GM18520 (cell line): Measurements from ENCODE around the gene PTAR1.

Source experiments
- ATAC-seq: cut with Tn5 transposase; IDR thresholded peaks from one replicate; pipeline ENCODE4 v1.9.1; 2021; ENCODE audit not compliant: unreplicated experiment

PTAR1 gene

DNA sequence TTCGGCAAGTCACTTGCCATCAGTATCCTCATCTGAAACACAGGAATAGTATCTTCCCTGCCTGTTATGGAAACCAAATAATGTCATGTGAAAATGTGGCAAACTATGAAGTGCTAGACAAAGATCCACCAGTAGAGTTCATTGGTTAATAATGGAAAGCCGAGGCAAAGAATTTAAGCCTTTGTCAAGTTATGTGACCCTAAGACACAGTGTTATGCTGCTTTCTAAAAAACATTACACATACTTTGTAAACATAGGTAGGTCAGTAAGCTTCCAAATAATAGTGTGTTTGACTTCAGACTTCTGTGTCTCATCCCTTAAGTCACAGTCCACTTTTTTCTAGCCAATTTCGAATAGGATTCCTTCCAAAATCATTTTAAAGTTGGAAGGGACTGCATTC lies 6.0 kb downstream of the PTAR1 start:
- no peak for ATAC-seq

DNA sequence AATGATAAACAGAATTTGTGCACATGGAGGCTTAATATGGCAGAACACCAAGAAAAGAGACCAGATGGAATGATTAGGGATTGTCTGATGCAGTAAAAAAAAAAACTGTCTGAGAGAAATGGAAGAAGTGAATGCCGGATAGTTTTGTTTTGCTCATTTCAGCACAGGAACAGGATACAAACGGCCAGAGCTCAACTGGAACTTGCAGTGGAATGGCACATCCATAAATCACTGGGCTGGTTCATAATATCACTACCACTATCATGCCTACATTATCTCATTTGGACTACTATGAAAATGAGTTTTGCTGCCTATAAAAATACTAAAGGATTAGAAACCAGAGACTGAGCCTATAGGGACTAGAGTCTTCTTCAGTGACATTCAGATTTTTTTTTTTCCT lies 9.7 kb downstream of the PTAR1 start:
- no peak for ATAC-seq

DNA sequence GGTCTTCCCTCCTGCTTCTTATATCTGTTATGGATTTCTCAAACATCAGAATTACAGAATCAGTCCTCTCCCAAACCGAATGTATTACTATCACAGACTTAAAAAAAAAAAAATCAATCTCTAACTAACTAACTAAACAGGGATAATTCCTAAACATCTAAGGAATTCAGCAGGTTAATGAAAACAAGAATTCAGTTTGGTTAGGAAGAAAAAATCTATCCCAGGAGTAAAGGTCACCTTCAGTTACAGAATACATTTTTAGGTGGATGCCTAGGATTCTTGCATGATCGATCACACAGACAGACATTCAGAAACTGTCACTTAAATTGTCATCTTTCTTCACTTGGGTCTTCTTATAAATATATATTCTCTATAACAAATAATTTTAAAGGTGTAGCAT lies 11.5 kb downstream of the PTAR1 start:
- ATAC-seq = no peak

DNA sequence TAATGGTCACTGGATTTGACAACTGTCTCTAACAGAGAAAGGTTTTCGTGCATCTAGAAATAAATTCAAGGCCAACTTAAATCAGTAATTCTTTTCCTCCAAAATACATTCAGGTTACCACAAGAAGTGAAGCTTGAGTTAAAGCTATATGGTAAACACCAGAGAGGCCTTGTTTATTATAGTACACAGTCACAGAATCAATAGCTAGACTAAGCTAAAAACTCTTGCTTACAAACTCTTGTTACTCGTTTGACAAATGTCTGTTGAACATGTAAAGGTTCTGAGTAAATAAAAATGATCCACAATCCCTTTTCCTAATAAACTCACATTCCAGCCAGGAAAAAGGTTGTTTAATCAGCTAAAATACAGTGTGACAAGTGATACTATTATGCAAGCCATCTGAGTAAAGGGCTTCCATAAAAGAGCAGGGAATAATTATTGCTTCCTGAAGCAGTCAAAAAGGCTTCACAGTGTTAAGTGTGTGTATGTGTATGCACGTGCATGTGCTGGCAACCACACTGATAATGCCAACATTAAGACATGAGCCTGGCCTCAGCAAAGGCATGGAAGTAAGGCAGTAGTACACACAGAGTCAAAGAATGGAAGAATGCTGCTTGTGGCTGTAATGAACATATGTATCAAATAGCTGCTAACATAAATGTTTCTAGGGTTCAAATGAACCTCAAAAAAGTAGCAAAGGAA lies 12.8 kb downstream of the PTAR1 start:
- ATAC-seq = no peak

DNA sequence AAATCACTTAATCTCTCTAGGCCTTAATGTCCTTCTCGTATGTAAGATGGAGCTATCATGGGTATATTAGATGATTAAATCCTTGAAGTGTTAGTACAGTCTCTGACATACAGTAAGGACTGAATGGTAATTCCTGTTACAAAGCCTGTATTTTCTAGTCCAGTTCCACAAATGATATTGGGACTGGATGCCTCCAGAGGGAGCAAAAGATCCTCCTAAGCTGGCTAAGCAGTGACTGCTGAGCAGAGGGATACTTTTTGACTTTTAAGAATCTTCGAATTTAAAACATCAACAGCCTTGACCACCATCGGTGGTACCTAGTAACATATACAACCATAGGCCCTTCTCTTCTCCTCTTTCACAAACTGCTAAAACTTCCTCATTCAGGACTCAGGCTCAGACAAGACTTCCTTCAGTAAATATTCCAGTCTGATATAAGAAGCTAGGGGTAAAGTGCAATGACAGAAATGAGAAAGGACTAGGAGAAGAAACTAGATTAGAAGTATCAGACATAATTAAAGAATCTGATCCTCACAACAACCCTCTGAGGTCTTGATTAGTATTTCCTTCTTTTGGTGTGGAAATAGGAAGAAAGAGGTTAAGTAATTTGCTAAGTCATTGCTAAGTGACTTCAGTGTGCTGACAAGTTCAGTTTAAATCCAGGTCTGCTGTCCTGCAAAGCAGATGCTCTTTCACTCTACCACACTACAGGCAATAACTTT lies 13.9 kb downstream of the PTAR1 start:
- ATAC-seq = no peak

DNA sequence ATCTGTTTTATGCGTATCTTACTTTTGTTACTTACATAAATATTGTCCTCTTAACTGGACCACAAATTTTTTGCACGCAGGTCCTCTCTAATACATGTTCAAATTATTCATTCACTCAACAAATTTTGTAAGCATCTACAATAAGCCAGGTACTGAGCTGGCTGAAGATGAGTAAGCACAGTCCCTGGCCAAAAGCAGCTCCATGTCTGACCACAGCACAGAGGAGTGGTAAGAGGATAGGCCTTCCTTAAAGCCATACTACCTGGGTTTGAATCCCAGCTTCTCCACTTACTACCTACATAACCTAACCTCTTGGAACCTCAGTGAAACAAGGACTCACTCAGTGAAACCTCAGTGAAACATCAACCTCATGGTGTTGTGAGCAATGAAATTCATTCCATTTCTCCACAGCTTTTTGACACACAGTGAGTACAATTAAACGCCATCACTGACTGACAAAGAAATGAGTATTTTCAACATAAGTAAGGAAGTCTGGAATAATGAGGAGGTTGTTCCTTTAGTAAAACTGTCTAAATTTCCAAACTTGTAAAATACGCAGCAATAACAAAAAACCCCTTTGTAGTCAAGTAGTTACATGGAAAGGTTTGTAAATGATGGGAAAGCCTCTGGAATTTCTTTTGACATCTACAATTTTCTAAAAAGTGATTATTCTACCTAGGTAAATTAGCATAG lies 15.0 kb downstream of the PTAR1 start:
- no peak for ATAC-seq

DNA sequence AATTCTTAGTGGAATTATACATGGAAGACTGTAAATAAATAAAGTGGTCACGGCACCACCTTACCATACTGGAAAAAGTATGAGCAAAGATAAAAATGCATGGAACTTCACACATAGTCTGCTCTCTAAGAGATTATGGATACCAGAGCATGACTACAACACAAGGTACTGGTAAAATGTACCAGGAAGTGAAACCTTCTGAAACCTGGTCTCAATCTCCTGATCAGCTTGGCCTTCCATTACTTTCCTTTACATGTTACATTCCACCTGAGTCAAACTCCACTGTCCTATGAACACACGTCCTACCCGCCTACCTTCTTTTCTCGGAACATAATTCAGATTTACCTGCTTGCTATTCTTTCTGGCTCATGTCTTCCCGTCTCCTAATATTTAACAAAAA lies 15.9 kb downstream of the PTAR1 start:
- no peak for ATAC-seq

DNA sequence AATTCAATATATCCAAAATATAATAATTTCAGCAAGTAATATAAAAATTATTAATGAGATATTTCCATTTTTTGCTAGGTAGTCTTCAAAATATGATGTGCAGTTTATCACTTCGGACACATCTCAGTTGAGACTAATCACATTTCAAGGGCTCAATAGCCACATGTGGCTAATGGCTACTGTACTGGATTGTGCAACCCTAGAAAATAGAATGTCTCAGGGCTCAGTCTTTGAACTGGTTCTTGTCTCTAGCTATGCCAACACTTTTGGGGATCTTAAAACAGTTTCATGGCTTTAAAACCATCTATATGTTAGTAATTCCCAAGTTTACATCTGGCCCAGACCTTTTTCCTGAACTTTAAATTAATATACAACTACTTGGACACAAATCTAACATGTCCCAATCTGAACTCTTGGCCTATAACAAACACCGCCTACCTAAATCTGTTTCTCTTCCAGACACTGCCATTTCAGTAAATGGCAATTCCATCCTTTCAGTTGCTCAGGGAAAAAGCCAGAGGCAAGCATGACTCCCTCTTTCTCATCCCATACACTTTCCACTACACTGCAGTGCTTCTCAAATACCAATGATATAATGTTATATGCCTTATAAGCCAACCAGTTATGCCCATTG lies 18.8 kb downstream of the PTAR1 start:
- no peak for ATAC-seq

DNA sequence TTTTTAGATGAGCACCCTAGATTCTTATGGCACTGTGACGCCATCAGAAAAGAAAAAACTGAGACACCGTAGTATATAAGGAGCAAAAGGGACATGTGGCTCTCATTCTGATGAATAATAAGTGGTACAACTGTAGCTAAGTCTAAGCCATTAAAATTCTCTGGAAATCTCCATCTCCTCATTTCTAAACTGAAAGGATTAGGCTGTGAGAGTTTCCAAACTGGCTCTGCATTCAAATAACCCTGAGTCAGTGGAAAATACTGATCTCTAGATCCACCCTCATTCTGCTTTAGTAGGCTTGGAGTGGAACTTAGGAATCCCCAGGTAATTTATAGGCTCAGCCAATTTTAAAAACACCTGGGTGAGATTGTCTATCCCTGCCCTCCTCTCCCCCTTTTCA lies 28.5 kb downstream of the PTAR1 start:
- ATAC-seq = no peak

DNA sequence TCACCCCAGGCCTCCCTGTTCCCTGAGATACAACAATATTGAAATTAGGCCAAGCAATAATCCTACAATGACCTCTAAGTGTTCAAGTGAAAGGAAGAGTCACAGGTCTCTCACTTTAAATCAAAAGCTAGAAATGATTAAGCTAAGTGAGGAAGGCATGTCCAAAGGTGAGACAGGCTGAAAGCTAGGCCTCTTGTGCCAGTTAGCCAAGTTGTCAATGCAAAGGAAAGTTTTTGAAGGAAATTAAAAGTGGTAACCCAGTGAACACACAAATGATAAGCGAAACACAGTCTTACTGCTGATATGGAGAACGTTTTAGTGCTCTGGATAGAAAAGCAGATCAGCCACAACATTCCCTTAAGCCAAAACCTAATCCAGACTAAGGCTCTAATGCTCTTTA lies 39.8 kb downstream of the PTAR1 start:
- ATAC-seq = no peak

DNA sequence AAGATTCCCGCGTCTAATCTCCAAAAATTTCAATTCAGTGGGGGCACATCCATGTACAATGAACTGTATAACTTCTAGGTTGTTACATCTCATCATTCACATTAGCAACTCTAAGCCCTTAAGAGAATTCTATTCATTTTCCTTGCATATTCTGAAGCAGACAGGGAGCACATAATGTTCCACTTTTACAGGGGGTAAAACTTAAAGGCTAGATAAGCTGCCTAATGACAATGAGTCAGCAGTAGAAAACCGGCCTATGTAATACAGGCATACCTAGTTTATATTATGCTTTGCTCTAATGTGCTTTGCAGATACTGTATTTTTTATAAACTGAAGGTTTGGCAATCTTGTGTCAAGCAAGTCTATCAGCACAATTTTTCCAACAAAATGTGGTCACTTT lies 40.4 kb downstream of the PTAR1 start:
- ATAC-seq = no peak

DNA sequence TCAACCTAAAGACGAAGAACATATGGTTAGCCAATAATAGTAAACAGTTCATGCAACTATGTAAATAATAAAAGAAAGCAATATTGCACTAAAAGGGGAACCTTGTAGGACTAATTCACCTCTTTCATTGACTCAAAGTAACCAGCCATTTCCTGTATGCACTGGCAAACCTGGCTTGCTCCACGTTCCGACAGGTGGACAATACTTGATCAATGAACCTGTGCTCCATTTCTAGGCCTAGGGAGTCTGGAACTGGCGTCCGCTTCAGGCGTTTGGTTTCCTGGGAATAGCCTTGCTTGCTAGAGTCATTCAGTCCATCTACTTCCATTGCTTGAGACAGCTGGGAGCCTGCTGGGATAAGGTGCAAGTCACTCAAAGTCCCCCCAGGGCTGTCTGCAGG lies 41.6 kb downstream of the PTAR1 start:
- no peak for ATAC-seq

DNA sequence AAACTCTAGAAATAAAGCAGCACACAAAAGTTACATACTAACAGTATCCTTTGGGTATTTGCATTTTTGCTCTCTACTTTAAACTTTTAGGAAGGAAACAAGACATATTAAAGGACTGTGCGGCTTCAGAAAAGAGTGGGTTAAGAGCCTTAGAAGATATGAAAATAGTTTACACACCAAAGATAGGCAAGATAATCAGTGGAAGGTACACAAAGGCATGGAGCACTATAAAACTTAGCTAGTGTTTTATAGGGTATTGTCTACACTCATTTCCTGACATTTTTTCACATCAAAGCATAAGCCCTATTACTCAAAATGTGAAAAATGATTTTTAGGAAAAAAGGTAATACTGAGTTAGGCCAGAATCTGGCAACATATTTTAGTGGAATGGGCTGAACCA lies 44.0 kb downstream of the PTAR1 start:
- no peak for ATAC-seq

DNA sequence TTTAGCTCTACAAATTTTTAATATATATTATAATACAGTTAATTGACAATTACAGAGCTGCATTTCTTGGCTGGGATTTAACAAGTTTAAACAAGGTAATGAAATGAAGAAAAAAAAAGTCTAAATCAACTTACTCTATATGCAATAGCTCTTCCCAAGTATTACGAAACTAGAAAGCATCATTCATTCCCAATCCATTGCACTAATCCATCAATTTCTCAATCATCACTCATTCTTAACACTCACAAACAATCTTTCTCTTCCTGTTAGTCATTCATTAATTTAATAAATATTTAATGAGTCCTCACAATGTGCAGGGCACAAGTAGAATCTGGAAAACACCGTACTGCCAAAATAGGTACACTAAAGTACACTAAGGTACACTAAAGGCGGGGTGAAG lies 44.7 kb downstream of the PTAR1 start:
- no peak for ATAC-seq

DNA sequence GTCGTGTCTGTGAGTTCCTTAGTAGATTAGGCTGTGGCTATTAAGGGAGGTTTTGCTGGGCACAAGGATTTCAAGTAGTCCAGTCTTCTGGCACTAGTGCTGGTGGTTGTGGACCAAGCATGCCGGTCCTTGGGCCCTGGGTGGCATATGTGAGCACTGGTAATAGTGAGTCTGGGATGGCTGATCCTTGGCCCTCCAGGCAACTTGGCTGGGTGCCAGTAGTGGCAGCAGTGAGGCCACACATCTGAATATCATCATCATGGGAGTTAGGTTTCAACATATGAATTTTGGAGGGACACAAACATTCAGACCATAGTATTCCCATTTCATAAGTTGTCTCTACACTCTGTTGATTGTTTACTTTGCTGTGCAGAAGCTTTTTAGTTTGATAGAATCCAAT lies 62.3 kb downstream of the PTAR1 start:
- ATAC-seq = no peak

DNA sequence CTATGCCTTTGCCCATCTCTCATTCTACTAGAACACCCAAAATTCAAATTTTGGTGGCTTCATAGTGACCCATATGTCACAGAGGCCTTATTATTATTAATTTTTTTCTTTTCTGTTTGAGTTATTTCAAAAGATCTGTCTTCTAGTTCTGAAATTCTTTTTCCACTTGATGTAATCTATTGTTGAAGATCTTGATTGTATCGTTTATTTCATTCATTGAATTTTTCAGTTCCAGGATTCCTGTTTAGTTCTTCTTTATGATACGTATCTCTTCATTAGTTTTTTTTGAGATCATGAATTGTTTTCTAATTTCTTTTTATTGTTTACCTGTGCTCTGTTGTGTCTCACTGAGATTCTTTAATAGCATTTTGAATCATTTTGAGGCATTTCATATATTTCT lies 63.0 kb downstream of the PTAR1 start:
- no peak for ATAC-seq

DNA sequence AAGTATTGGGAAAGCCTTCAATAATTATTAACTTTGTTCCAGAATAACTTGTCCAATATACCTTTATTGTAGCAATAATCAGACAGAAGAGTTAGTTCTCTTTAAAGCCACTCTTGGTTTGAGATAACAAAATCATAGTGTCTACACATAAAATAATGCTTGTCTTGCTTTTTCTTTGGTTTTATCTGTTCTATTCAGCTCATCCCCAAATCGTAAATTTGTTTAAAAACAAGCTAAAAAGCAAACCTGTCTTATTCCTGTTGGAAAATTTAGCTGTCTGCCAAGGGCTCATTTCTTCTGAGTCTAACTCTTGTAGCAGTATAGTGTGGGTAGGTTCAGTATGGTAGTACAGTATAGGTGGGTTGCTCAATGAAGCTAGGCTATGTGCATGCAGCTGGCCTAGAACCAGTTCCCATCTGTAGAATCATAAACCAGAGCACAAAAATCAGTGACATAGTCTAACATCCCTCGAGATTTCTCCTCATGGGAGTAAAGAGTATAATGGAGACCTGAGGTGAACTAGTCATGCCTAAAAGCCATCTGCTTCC lies 69.7 kb downstream of the PTAR1 start:
- ATAC-seq = no peak

DNA sequence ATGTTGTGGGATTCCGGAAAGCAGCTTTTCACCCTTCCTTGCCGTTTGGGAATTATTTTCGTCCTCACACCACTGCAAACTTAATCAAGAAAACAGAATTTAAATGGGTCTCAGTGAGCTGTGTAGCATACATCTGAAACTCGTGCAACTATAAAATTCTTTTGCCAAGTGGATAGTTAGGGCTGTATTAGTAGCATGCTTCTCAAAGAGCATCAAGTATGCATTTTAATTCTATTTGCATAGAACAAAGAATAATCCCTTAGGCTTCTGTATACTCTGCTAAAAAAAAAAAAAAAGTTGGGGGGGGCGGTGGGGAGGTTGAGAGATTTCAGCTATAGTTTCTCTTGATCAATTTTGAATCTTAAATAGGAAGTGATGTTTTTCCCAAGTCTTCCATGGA lies 75.9 kb downstream of the PTAR1 start:
- ATAC-seq = no peak

DNA sequence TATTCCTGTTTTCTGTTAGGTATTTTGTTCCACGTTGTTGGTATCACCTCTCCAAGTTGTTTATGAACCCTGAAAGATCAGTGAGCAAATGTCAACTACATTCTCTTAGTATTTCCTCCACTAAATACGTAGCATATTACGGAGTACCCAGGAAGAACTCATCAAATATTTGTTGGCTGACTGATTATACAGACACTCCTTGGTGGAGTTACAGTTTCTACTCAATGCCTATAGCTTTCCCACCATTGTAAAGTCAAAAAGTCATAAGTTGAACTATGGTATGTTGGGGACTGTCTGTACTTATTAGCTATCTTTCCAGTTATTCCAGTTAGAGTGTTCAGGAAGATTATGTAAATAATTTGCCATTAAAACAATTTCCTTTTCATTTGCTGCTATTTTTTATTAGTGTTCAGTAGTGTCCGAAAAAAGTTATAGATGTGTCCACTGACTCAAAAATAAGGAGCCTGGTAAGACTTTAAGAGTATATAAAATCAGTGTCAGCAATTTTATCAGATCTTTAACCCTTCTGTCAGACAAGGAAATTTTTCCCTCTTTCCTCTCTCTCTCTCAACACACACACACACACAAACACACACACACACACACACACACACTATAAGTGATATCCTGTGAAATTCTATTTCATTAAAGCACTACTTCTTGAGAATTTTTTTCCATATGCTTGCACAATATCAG lies 80.8 kb downstream of the PTAR1 start:
- no peak for ATAC-seq

DNA sequence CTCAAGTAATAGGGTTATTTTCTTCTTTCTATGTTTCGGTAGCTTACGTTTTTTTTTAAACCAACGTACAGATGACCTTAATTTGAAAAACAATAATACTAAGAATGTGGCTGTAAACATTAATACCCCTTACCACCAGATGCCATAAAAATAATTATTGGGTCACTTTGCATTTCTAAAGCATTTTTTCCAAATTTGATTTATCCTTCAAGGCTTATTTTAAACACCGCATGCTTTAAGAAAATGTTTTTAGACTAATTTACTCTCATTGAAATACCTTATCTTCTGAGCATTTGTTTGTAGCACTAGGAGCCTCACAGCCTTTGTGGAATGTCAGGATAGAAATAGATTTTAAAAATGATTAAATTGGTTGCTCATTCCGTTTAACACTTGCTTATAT lies 81.9 kb downstream of the PTAR1 start:
- no peak for ATAC-seq

DNA sequence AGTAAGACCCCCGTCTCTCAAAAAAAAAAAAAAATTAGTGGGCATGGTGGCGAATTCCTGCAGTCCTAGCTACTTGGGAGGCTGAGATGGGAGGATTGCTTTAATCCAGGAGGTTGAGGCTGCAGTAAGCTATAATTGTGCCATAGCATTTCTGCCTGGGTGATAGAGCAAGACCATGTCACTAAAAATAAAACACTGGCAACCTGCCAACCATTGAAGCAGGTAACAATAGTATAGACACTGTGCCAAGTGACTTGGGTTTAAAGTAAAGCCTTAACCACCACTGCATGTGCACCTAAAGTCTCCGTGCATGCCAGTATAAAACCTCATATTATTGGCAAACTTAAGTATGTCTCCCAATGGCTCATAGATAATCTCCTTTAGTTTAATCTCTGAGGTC lies 84.2 kb downstream of the PTAR1 start:
- no peak for ATAC-seq
